ENCODE results near the gene RFPL3. TPM values are rescaled to one million over a fixed set of nuclear protein-coding genes. Genes with fewer than 3 reads are reported as not detected.
A peak's percentile ranks its signal among the peaks of the same experiment; 100 is the strongest.
"Not testable (repeated sequence)": the region's sequence is repeated elsewhere in the genome, so short reads cannot be mapped to it uniquely, and the experiment has no call there.

Gene RFPL3
- total RNA-seq, 6 donors from 2014 or later: not detected

GRCh38 chr22:32353292-32353691 lies 4.4 kb upstream of the RFPL3 start:
- peak overlapping the region in 2 of 4 donors; percentile 36 to 42 for H3K4me3 ChIP-seq
- ATAC-seq (ENCODE audit: low FRiP score in 2 of 2) (no peak), DNase-seq (peak in 1 of 2 donors; percentile 71)
- TF ChIP-seq EP300 (IDR thresholded peaks at IDR 0.05) (no peak), POLR2A (IDR thresholded peaks at IDR 0.05) (no peak), POLR2AphosphoS5 (IDR thresholded peaks at IDR 0.05) (no peak), CTCF (IDR thresholded peaks at IDR 0.05) (no peak)
- no peaks in the 10 kb centered on the region for H3K4me1 ChIP-seq
- H3K27ac ChIP-seq: peak overlapping the region in 1 of 4 donors; percentile 63
- WGBS, 2 donors: 90 to 93% methylated on average over 14 to 28 of the region's 28 CpGs
- no peaks in the 10 kb centered on the region for H3K9me3 ChIP-seq
- no peaks in the 10 kb centered on the region for H3K36me3 ChIP-seq
- no peaks in the 10 kb centered on the region for H3K27me3 ChIP-seq

GRCh38 chr22:32353840-32354239 lies 3.8 kb upstream of the RFPL3 start:
- no peaks in the 10 kb centered on the region for H3K27me3 ChIP-seq
- DNase-seq (peak in 1 of 2 donors; percentile 71), ATAC-seq (ENCODE audit: low FRiP score in 2 of 2) (no peak)
- TF ChIP-seq EP300 (IDR thresholded peaks at IDR 0.05) (no peak), POLR2A (IDR thresholded peaks at IDR 0.05) (no peak), CTCF (IDR thresholded peaks at IDR 0.05) (no peak), POLR2AphosphoS5 (IDR thresholded peaks at IDR 0.05) (no peak)
- no peaks in the 10 kb centered on the region for H3K9me3 ChIP-seq
- H3K4me1 ChIP-seq: no peaks in the 10 kb centered on the region
- peak overlapping the region in 3 of 4 donors; percentile 6 to 71 (median 63) for H3K27ac ChIP-seq
- H3K4me3 ChIP-seq: peak overlapping the region in 3 of 4 donors; percentile 36 to 48 (median 42)
- WGBS, 2 donors: 95 to 100% methylated on average over 5 to 12 of the region's 19 CpGs
- H3K36me3 ChIP-seq: no peaks in the 10 kb centered on the region

- TF ChIP-seq CTCF (IDR thresholded peaks at IDR 0.05) (no peak), EP300 (IDR thresholded peaks at IDR 0.05) (no peak), POLR2AphosphoS5 (IDR thresholded peaks at IDR 0.05) (peak; percentile 59 to 64), POLR2A (IDR thresholded peaks at IDR 0.05) (peak in 1 of 4 donors; percentile 51)
- H3K27ac ChIP-seq: peak overlapping the region; percentile 63 to 79 (median 67)
- 77 to 82% methylated on average over 15 to 26 of the region's 30 CpGs for WGBS, 2 donors
- DNase-seq (peak in 1 of 2 donors; percentile 83), ATAC-seq (ENCODE audit: low FRiP score in 2 of 2) (peak; percentile 12 to 16)
- H3K4me3 ChIP-seq: peak overlapping the region; percentile 22 to 48 (median 39)
- no peaks in the 10 kb centered on the region for H3K9me3 ChIP-seq
- no peaks in the 10 kb centered on the region for H3K27me3 ChIP-seq
- no peaks in the 10 kb centered on the region for H3K4me1 ChIP-seq
- no peaks in the 10 kb centered on the region for H3K36me3 ChIP-seq
These were observed 3.0 kb upstream of the RFPL3 start for GRCh38 chr22:32354360-32355351.

- no peak for ATAC-seq (ENCODE audit: low FRiP score in 2 of 2)
- DNase-seq: no peak
- H3K27me3 ChIP-seq: no peaks in the 10 kb centered on the region
- no peak for TF ChIP-seq CTCF (IDR thresholded peaks at IDR 0.05)
- no peak for TF ChIP-seq EP300 (IDR thresholded peaks at IDR 0.05)
- TF ChIP-seq POLR2AphosphoS5 (IDR thresholded peaks at IDR 0.05): no peak
- TF ChIP-seq POLR2A (IDR thresholded peaks at IDR 0.05): no peak
- no peaks in the 10 kb centered on the region for H3K9me3 ChIP-seq
- no peaks in the 10 kb centered on the region for H3K4me1 ChIP-seq
- H3K4me3 ChIP-seq: no peak overlapping the region
- H3K36me3 ChIP-seq: no peaks in the 10 kb centered on the region
- H3K27ac ChIP-seq: no peak overlapping the region
- 65 to 75% methylated on average over 3 of the region's 3 CpGs for WGBS, 2 donors
These were observed 1.9 kb upstream of the RFPL3 start for GRCh38 chr22:32355760-32356159.

- not testable (repeated sequence) for DNase-seq; ATAC-seq (ENCODE audit: low FRiP score in 2 of 2); H3K27ac ChIP-seq; H3K4me3 ChIP-seq; H3K4me1 ChIP-seq; H3K27me3 ChIP-seq; H3K36me3 ChIP-seq; H3K9me3 ChIP-seq
- WGBS, 2 donors: 80 to 82% methylated on average over 11 of the region's 11 CpGs
These were observed 2.4 kb downstream of the RFPL3 start for GRCh38 chr22:32360096-32360495.
